KMS-11 (cell line): ENCODE data around the gene TIGD6.

ENCODE experiments used
- H2AFZ ChIP-seq: fragments of 200-600 bp; sonication (generic); 2 replicates; pipeline ENCODE4 v1.6.1; 2016; ENCODE audit warnings: antibody characterized with exemption, mixed run types, low read depth
- H3K27ac ChIP-seq: fragments of 200-600 bp; sonication (generic); 2 replicates; pipeline ENCODE4 v1.6.1; 2016; ENCODE audit warnings: mild to moderate bottlenecking, mixed run types
- H3K27me3 ChIP-seq: fragments of 200-600 bp; sonication (generic); 2 replicates; pipeline ENCODE4 v1.6.1; 2017; ENCODE audit warnings: mild to moderate bottlenecking, low read depth, mixed run types, moderate library complexity; ENCODE audit not compliant: insufficient read depth
- H3K36me3 ChIP-seq: fragments of 200-600 bp; sonication (generic); 2 replicates; pipeline ENCODE4 v1.6.1; 2017; ENCODE audit warnings: mild to moderate bottlenecking, mixed run types; ENCODE audit not compliant: insufficient read depth
- H3K4me1 ChIP-seq: fragments of 200-600 bp; sonication (generic); 2 replicates; pipeline ENCODE4 v1.6.1; 2016; ENCODE audit warnings: mild to moderate bottlenecking, low read depth, mixed run types; ENCODE audit not compliant: poor library complexity, severe bottlenecking
- H3K4me2 ChIP-seq: fragments of 200-600 bp; sonication (generic); 2 replicates; pipeline ENCODE4 v1.7.0; 2016; ENCODE audit warnings: mild to moderate bottlenecking, mixed run types
- H3K4me3 ChIP-seq: fragments of 200-600 bp; sonication (generic); IDR thresholded peaks from 2 replicates; pipeline ENCODE4 v1.6.1; 2017; ENCODE audit warnings: low read depth, low read length, mixed read lengths; ENCODE audit not compliant: insufficient read depth
- H3K79me2 ChIP-seq: fragments of 200-600 bp; sonication (generic); 2 replicates; pipeline ENCODE4 v1.6.1; 2016; ENCODE audit warnings: low read depth, mixed run types; ENCODE audit not compliant: insufficient read depth
- H3K9ac ChIP-seq: fragments of 200-600 bp; sonication (generic); 2 replicates; pipeline ENCODE4 v1.6.1; 2016; ENCODE audit warnings: mild to moderate bottlenecking, mixed run types
- H4K20me1 ChIP-seq: fragments of 200-600 bp; sonication (generic); 2 replicates; pipeline ENCODE4 v1.6.1; 2016; ENCODE audit warnings: mild to moderate bottlenecking, mixed run types; ENCODE audit not compliant: insufficient read depth
- CTCF ChIP-seq: fragments of 200-600 bp; sonication (generic); conservative IDR thresholded peaks from 2 replicates; pipeline ENCODE4 v1.6.1; 2017; ENCODE audit warnings: low read depth, mild to moderate bottlenecking, antibody characterized with exemption, low read length, moderate library complexity, mixed read lengths

The TIGD6 gene

GRCh38 chr5:149961957-149962409 lies 38.5 kb downstream of the TIGD6 start:
- Histone ChIP-seq H3K36me3 (no peaks in the 10 kb centered on the region), H3K9ac (no peak overlapping the region), H4K20me1 (no peaks in the 10 kb centered on the region), H2AFZ (no peak overlapping the region), H3K79me2 (no peaks in the 10 kb centered on the region), H3K4me3 (no peak overlapping the region), H3K4me1 (peaks cover 21% of the 10 kb centered on the region), H3K4me2 (no peak overlapping the region; the same call in 1 of the 2 replicates), H3K27me3 (no peaks in the 10 kb centered on the region), H3K27ac (no peak overlapping the region)
- TF ChIP-seq CTCF, result peak; percentile 47; the same call in 1 of the 2 replicates

- Histone ChIP-seq H2AFZ (peak overlapping the region; percentile 90), H3K9ac (peak overlapping the region; percentile 80; the same call in 1 of the 2 replicates), H4K20me1 (no peaks in the 10 kb centered on the region), H3K4me2 (peak overlapping the region; percentile 86), H3K4me1 (peaks cover 21% of the 10 kb centered on the region), H3K4me3 (peak overlapping the region; percentile 22), H3K79me2 (no peaks in the 10 kb centered on the region), H3K27ac (no peak overlapping the region), H3K27me3 (no peaks in the 10 kb centered on the region), H3K36me3 (no peaks in the 10 kb centered on the region)
- no peak for TF ChIP-seq CTCF
Measured at GRCh38 chr5:149961186-149961685, 39.2 kb downstream of the TIGD6 start.

GRCh38 chr5:149960272-149961185 lies 39.9 kb downstream of the TIGD6 start, which contains the start of gene SLC26A2:
Gene SLC26A2, plus strand, starts transcription at chr5:149960758. Its CDS starts 16,895 bp downstream, at chr5:149977653.
- no peaks in the 10 kb centered on the region for H3K79me2 ChIP-seq
- H3K27me3 ChIP-seq, result no peaks in the 10 kb centered on the region
- H3K27ac ChIP-seq, result peak within 1 kb of the TSS; percentile 75
- peaks cover 21% of the 10 kb centered on the region for H3K4me1 ChIP-seq
- H3K36me3 ChIP-seq, result no peaks in the 10 kb centered on the region
- H3K4me3 ChIP-seq, result peak within 1 kb of the TSS; percentile 22
- H3K4me2 ChIP-seq, result peak within 1 kb of the TSS; percentile 86
- no peaks in the 10 kb centered on the region for H4K20me1 ChIP-seq
- H2AFZ ChIP-seq, result peak within 1 kb of the TSS; percentile 90
- peak within 1 kb of the TSS; percentile 80 for H3K9ac ChIP-seq
- no peak for TF ChIP-seq CTCF

- no peaks in the 10 kb centered on the region for H3K36me3 ChIP-seq
- H3K27me3 ChIP-seq, result no peaks in the 10 kb centered on the region
- no peaks in the 10 kb centered on the region for H4K20me1 ChIP-seq
- peak overlapping the region; percentile 85 for H3K4me2 ChIP-seq
- no peak overlapping the region for H3K4me3 ChIP-seq
- no peaks in the 10 kb centered on the region for H3K79me2 ChIP-seq
- peak; percentile 72 for TF ChIP-seq CTCF
- H3K27ac ChIP-seq, result peak overlapping the region; percentile 75
- H2AFZ ChIP-seq, result peak overlapping the region; percentile 90
- peak overlapping the region; percentile 80 for H3K9ac ChIP-seq
- peaks cover 21% of the 10 kb centered on the region for H3K4me1 ChIP-seq
Measured at GRCh38 chr5:149959406-149960236, 40.8 kb downstream of the TIGD6 start.
